Measurements from ENCODE around the gene MVB12B.
"Not testable (repeated sequence)": the region's sequence is repeated elsewhere in the genome, so short reads cannot be mapped to it uniquely, and the experiment has no call there.

Gene MVB12B

DNA sequence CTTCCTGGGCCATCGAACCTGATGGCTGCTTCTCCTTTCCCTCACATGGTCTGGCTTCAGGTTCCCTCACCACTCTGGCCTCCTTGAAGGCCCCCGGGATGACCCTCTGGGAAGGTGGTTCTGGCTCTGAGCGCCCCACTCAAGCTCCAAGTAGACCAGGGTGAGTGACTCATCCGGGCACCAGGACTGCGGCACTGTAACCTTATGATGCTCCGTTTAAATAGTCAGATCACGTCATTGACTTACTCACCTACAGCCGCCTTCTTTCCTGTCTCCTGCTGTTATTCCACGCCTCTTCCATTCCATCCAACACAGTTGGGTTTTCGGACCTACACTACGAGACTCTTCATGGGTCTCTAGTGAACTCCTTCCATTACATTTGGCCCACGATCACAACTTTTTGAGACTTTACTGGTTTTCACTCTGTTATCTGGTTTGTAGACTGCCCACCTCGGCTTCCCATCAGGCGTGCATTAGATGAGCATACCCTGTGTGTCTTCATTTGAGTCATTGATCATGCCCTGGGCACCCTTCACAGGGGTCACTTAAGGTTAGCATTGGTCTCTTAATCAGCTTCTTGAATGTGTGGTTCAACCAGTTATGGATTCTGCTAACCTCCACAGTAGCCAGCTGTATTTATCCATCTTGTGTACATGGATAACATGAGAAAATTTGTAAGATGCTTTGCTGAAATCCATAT lies 148.3 kb downstream of the MVB12B start:
- peak; percentile 72 for DNase-seq (ENCODE audit: low read depth)
- H3K27me3 ChIP-seq (replicated peaks; ENCODE audit: control insufficient read depth, insufficient read depth, low read length), result no peaks in the 10 kb centered on the region
- H3K4me1 ChIP-seq (ENCODE audit: control insufficient read depth, insufficient read depth, low read length), result peaks cover 40% of the 10 kb centered on the region
- no peaks in the 10 kb centered on the region for H3K9me3 ChIP-seq (ENCODE audit: control insufficient read depth, low read length)
- H3K9ac ChIP-seq (ENCODE audit: low read length), result peak overlapping the region; percentile 69
- no peak overlapping the region for H3K4me3 ChIP-seq (ENCODE audit: low read length)
- peaks cover 3% of the 10 kb centered on the region for H3K36me3 ChIP-seq (ENCODE audit: control insufficient read depth, insufficient read depth, low read length, severe bottlenecking)

GRCh38 chr9:126475933-126476555 lies 149.4 kb downstream of the MVB12B start:
- peaks cover 3% of the 10 kb centered on the region for H3K36me3 ChIP-seq (ENCODE audit: control insufficient read depth, insufficient read depth, low read length, severe bottlenecking)
- no peak for DNase-seq (ENCODE audit: low read depth)
- peaks cover 30% of the 10 kb centered on the region for H3K4me1 ChIP-seq (ENCODE audit: control insufficient read depth, insufficient read depth, low read length)
- H3K4me3 ChIP-seq (ENCODE audit: low read length), result no peak overlapping the region
- no peaks in the 10 kb centered on the region for H3K9me3 ChIP-seq (ENCODE audit: control insufficient read depth, low read length)
- H3K9ac ChIP-seq (ENCODE audit: low read length), result no peak overlapping the region
- no peaks in the 10 kb centered on the region for H3K27me3 ChIP-seq (replicated peaks; ENCODE audit: control insufficient read depth, insufficient read depth, low read length)

DNA sequence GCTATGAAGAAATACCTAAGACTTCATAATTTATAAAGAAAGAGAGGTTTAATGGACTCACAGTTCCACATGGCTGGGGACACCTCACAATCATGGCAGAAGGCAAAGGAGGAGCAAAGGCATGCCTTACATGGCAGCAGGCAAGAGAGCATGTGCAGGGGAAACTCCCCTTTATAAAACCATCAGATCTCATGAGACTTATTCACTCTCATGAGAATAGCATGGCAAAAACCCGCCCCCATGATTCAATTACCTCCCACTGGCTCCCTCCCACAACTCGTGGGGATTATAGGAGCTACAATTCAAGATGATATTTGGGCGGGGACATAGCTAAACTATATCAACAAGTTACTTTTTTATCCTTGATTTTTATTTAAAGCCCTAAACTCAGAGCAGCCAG lies 150.8 kb downstream of the MVB12B start:
- peaks cover 17% of the 10 kb centered on the region for H3K4me1 ChIP-seq (ENCODE audit: control insufficient read depth, insufficient read depth, low read length)
- not testable (repeated sequence) for H3K36me3 ChIP-seq (ENCODE audit: control insufficient read depth, insufficient read depth, low read length, severe bottlenecking); H3K27me3 ChIP-seq (replicated peaks; ENCODE audit: control insufficient read depth, insufficient read depth, low read length); DNase-seq (ENCODE audit: low read depth); H3K9ac ChIP-seq (ENCODE audit: low read length); H3K9me3 ChIP-seq (ENCODE audit: control insufficient read depth, low read length); H3K4me3 ChIP-seq (ENCODE audit: low read length)

DNA sequence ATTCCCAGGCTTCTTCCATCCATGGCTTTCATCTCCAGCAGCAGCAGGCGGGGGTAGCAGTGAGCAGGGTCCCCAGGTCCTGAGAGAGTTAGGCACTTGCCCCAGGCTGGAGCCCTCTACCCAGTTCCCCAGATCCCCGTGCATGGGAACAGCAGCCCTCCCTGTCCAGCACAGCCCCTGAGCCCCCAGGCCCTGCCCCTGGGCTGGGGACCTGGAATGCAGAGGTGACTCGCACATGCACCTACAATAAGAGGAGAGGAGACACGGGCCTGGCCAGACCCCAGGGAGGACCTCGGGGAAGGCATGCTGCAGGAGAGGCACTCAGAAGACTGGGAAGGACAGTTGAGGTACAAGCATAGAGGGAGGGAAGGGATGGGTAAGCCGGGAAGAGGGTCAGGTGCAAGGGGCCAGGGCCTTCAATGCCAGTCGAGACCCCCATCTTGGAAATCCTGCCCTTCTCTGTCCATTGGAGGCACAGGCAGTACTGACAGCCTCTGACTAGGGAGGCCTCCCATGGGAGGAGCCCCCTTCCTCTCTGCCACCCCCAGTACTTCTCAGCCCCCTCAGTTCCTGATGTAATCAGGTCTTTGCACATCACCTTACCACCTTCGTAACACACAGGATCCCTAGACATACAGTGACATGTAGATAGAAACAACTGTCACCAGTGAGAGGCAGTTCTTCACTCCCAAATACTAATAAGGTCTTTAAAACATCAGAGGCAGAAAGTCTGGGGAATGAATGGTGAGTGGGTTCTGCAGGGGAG lies 151.8 kb downstream of the MVB12B start:
- H3K4me3 ChIP-seq (ENCODE audit: low read length), result no peak overlapping the region
- H3K27me3 ChIP-seq (replicated peaks; ENCODE audit: control insufficient read depth, insufficient read depth, low read length), result no peaks in the 10 kb centered on the region
- peaks cover 17% of the 10 kb centered on the region for H3K4me1 ChIP-seq (ENCODE audit: control insufficient read depth, insufficient read depth, low read length)
- H3K9ac ChIP-seq (ENCODE audit: low read length), result no peak overlapping the region
- H3K36me3 ChIP-seq (ENCODE audit: control insufficient read depth, insufficient read depth, low read length, severe bottlenecking), result peaks cover 3% of the 10 kb centered on the region
- no peak for DNase-seq (ENCODE audit: low read depth)
- H3K9me3 ChIP-seq (ENCODE audit: control insufficient read depth, low read length), result no peaks in the 10 kb centered on the region

DNA sequence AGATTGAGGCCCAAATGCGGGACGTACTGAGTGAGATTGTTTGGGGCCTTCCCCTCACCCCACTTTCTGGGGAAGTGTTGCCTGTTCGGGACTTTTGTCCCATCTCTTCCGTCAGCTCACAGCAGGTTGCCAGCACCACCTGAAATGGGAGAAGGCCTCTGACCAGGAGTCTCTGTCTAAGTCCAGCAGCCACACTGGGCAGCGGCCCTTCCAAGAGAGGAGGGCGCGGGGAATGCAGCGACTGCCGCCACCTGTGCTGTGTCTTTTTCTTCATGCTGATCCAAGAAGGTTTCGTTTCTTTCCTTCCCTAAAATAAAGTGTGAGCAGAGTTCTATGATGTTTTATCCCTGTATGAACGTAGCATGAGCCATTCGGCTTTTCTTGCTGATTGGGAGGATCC lies 152.9 kb downstream of the MVB12B start:
- Histone ChIP-seq H3K27me3 (replicated peaks; ENCODE audit: control insufficient read depth, insufficient read depth, low read length) (no peaks in the 10 kb centered on the region), H3K9me3 (ENCODE audit: control insufficient read depth, low read length) (no peaks in the 10 kb centered on the region)

DNA sequence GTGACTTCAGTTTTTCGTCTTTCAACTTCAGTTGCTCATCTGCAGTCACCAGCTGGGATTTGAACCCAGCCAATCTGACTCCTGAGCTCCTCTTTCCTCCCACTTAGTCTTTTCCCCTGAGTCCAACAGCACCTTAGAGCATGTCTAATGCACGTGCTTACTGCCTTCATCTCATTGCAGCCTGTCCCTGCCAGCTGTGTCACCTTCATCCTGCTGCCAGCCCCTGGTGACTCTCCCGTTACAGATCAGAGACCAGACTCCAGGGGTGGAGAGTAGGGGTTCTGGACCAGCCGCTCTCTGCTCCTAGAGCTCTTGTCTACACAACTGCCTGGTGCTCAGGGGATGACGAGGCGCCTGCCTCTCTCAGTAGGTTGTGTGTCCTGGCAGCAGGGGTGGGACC lies 154.2 kb downstream of the MVB12B start:
- DNase-seq (ENCODE audit: low read depth), result no peak
- H3K4me1 ChIP-seq (ENCODE audit: control insufficient read depth, insufficient read depth, low read length), result no peaks in the 10 kb centered on the region
- no peak overlapping the region for H3K4me3 ChIP-seq (ENCODE audit: low read length)
- peaks cover 6% of the 10 kb centered on the region for H3K36me3 ChIP-seq (ENCODE audit: control insufficient read depth, insufficient read depth, low read length, severe bottlenecking)
- no peaks in the 10 kb centered on the region for H3K9me3 ChIP-seq (ENCODE audit: control insufficient read depth, low read length)
- H3K9ac ChIP-seq (ENCODE audit: low read length), result no peak overlapping the region
- H3K27me3 ChIP-seq (replicated peaks; ENCODE audit: control insufficient read depth, insufficient read depth, low read length), result no peaks in the 10 kb centered on the region

More for the DNA sequence above, 152.9 kb downstream of the MVB12B start:
- H3K4me1 ChIP-seq (ENCODE audit: control insufficient read depth, insufficient read depth, low read length), result peaks cover 7% of the 10 kb centered on the region
- peaks cover 6% of the 10 kb centered on the region for H3K36me3 ChIP-seq (ENCODE audit: control insufficient read depth, insufficient read depth, low read length, severe bottlenecking)
- H3K9ac ChIP-seq (ENCODE audit: low read length), result no peak overlapping the region
- no peak for DNase-seq (ENCODE audit: low read depth)
- no peak overlapping the region for H3K4me3 ChIP-seq (ENCODE audit: low read length)

DNA sequence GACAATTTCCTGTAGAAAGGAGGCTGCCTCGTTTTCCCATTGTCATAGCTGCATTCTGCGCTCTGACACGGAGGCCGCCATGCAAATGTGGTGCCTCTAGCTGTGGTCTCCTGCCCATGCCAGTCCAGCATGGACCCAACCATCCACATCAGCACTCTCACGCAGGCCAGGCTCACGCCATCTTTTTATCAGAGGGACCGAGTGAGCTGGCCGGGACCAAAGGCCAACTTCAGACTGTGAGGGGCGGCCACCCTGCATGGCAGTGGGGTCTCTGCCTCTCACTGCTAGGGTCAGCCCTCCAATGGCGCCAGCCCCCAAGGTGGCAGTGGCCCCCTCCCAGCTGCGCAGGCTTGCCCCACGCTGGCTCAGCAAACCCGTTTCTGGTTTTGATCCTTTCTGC lies 155.2 kb downstream of the MVB12B start:
- Histone ChIP-seq H3K9ac (ENCODE audit: low read length) (no peak overlapping the region), H3K36me3 (ENCODE audit: control insufficient read depth, insufficient read depth, low read length, severe bottlenecking) (peaks cover 6% of the 10 kb centered on the region), H3K27me3 (replicated peaks; ENCODE audit: control insufficient read depth, insufficient read depth, low read length) (no peaks in the 10 kb centered on the region), H3K4me1 (ENCODE audit: control insufficient read depth, insufficient read depth, low read length) (no peaks in the 10 kb centered on the region), H3K9me3 (ENCODE audit: control insufficient read depth, low read length) (no peaks in the 10 kb centered on the region), H3K4me3 (ENCODE audit: low read length) (no peak overlapping the region)
- DNase-seq (ENCODE audit: low read depth), result no peak

- Histone ChIP-seq H3K4me1 (ENCODE audit: control insufficient read depth, insufficient read depth, low read length) (no peaks in the 10 kb centered on the region), H3K9ac (ENCODE audit: low read length) (no peak overlapping the region), H3K27me3 (replicated peaks; ENCODE audit: control insufficient read depth, insufficient read depth, low read length) (no peaks in the 10 kb centered on the region), H3K9me3 (ENCODE audit: control insufficient read depth, low read length) (no peaks in the 10 kb centered on the region), H3K36me3 (ENCODE audit: control insufficient read depth, insufficient read depth, low read length, severe bottlenecking) (peaks cover 6% of the 10 kb centered on the region), H3K4me3 (ENCODE audit: low read length) (no peak overlapping the region)
- peak; percentile 79 for DNase-seq (ENCODE audit: low read depth)
Measured at GRCh38 chr9:126482361-126483044, 155.9 kb downstream of the MVB12B start.

GRCh38 chr9:126483468-126484073 lies 156.9 kb downstream of the MVB12B start:
- Histone ChIP-seq H3K9ac (ENCODE audit: low read length) (no peak overlapping the region), H3K9me3 (ENCODE audit: control insufficient read depth, low read length) (no peaks in the 10 kb centered on the region), H3K4me3 (ENCODE audit: low read length) (no peak overlapping the region), H3K36me3 (ENCODE audit: control insufficient read depth, insufficient read depth, low read length, severe bottlenecking) (peaks cover 6% of the 10 kb centered on the region), H3K4me1 (ENCODE audit: control insufficient read depth, insufficient read depth, low read length) (no peaks in the 10 kb centered on the region), H3K27me3 (replicated peaks; ENCODE audit: control insufficient read depth, insufficient read depth, low read length) (no peaks in the 10 kb centered on the region)
- DNase-seq (ENCODE audit: low read depth), result no peak

DNA sequence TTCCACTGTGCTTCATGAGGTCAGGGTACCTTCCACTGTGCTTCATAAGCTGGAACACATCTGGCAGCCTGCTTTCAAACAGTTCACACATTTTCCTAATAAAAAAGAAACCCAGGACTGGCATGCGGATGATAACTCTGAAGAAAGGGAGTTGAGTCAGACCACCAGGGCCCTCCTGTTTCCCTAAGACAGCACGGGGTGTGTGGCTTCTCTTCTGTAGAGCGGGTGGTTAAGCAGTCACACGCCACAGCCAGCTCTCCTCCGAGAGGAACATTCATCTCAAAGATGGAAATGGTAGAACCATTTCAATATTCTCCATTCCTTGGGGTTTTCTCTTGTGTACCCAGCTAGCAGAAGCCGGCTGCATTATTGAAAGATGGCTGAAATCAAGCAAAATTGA lies 159.0 kb downstream of the MVB12B start:
- Histone ChIP-seq H3K4me1 (ENCODE audit: control insufficient read depth, insufficient read depth, low read length) (no peaks in the 10 kb centered on the region), H3K9ac (ENCODE audit: low read length) (no peak overlapping the region), H3K4me3 (ENCODE audit: low read length) (no peak overlapping the region), H3K9me3 (ENCODE audit: control insufficient read depth, low read length) (no peaks in the 10 kb centered on the region), H3K36me3 (ENCODE audit: control insufficient read depth, insufficient read depth, low read length, severe bottlenecking) (peaks cover 3% of the 10 kb centered on the region), H3K27me3 (replicated peaks; ENCODE audit: control insufficient read depth, insufficient read depth, low read length) (no peaks in the 10 kb centered on the region)
- DNase-seq (ENCODE audit: low read depth), result no peak

- H3K9me3 ChIP-seq (ENCODE audit: control insufficient read depth, low read length), result no peaks in the 10 kb centered on the region
- no peak overlapping the region for H3K4me3 ChIP-seq (ENCODE audit: low read length)
- H3K4me1 ChIP-seq (ENCODE audit: control insufficient read depth, insufficient read depth, low read length), result no peaks in the 10 kb centered on the region
- no peaks in the 10 kb centered on the region for H3K27me3 ChIP-seq (replicated peaks; ENCODE audit: control insufficient read depth, insufficient read depth, low read length)
- DNase-seq (ENCODE audit: low read depth), result no peak
- H3K9ac ChIP-seq (ENCODE audit: low read length), result no peak overlapping the region
- H3K36me3 ChIP-seq (ENCODE audit: control insufficient read depth, insufficient read depth, low read length, severe bottlenecking), result peaks cover 3% of the 10 kb centered on the region
Measured at GRCh38 chr9:126486276-126486675, 159.6 kb downstream of the MVB12B start.
